Kidney (tissue), 14 donors: ENCODE measurements around the gene NALCN. TPM values are rescaled to one million over a fixed set of nuclear protein-coding genes. Genes with fewer than 3 reads are reported as not detected.

Source experiments
- DNase-seq, 5 donors: peaks; one replicate each; pipeline ENCODE4 v3.0.0-alpha.2; 2013 to 2020
- FAIRE-seq: peaks from 2 replicates; lab custom pipeline; 2012; peaks lifted over from hg19 to GRCh38; lab: Jason Lieb, UNC
- H3K27ac ChIP-seq, 2 donors: one replicate each; pipeline ENCODE4 v1.7.0; 2013; ENCODE audit warnings: low read depth in 2 of 2, low read length in 2 of 2, inconsistent platforms in 1 of 2
- H3K27me3 ChIP-seq: one replicate; pipeline ENCODE4 v1.7.1; 2013; ENCODE audit warnings: low read length, inconsistent platforms; ENCODE audit not compliant: control insufficient read depth, insufficient read depth
- H3K36me3 ChIP-seq, 3 donors: one replicate each; pipeline versions ENCODE4 v1.7.0 to v1.7.1; 2013; ENCODE audit warnings: low read length in 3 of 3, control low read depth in 1 of 3, inconsistent platforms in 1 of 3; ENCODE audit not compliant: insufficient read depth in 3 of 3, control insufficient read depth in 2 of 3
- H3K4me1 ChIP-seq, 3 donors: one replicate each; pipeline versions ENCODE4 v1.7.0 to v1.7.1; 2013; ENCODE audit warnings: low read length in 3 of 3, inconsistent platforms in 1 of 3, low read depth in 1 of 3; ENCODE audit not compliant: control insufficient read depth in 2 of 3, insufficient read depth in 2 of 3
- H3K4me3 ChIP-seq, 3 donors: one replicate each; pipeline versions ENCODE4 v1.7.0 to v1.8.1; 2013; ENCODE audit warnings: low read length in 3 of 3, control low read depth in 1 of 3, inconsistent platforms in 1 of 3
- H3K9ac ChIP-seq, 3 donors: one replicate each; pipeline versions ENCODE4 v1.7.0 to v1.7.1; 2013; ENCODE audit warnings: low read length in 3 of 3, control low read depth in 1 of 3, inconsistent platforms in 1 of 3
- H3K9me3 ChIP-seq, 3 donors: one replicate each; pipeline versions ENCODE4 v1.7.0 to v1.7.1; 2013; ENCODE audit warnings: low read length in 3 of 3, control low read depth in 1 of 3, inconsistent platforms in 1 of 3; ENCODE audit not compliant: control insufficient read depth in 2 of 3, insufficient read depth in 1 of 3
- CTCF ChIP-seq: IDR thresholded peaks from 3 replicates; pipeline ENCODE4 v1.5.1; 2012; ENCODE audit warnings: mild to moderate bottlenecking, moderate library complexity, borderline replicate concordance; ENCODE audit not compliant: insufficient read depth; ENCODE audit errors: extremely low read depth
- intact Hi-C: fragments of 100-400 bp; cut with DNase I; formaldehyde crosslinking; loops from one replicate; pipeline ENCODE4 v1.11.1; 2022
- polyA plus RNA-seq: library from polyadenylated mRNA; stranded (reverse); fragments of 350-450 nt; fragmentation: Illumina TruSeq; extraction: RNeasy Lipid Tissue Mini Kit (QIAGEN cat#74804); gene quantifications from one replicate; pipeline ENCODE4 v1.2.3, GENCODE V29; 2014; ENCODE audit warnings: low read depth, low replicate concordance; ENCODE audit not compliant: insufficient read depth
- total RNA-seq: library from RNA; stranded (reverse); fragmentation: NEBNext Ultra II Directional; extraction: Animal tissue kit (Norgen Biotek cat#: 25700); gene quantifications from one replicate; pipeline ENCODE4 v1.2.1, GENCODE V29; 2021
- donor health status: control.
- donor health status: control.
- donor health status: control.
- donor health status: control.
- donor health status: control.
- donor health status: DM: yes; HTN: yes; CAD: no.
- donor health status: Normal renal cell carcinoma (clear cell type).

NALCN gene
- total and polyA plus RNA-seq, 2 donors from 2014 or later, result 0.43 to 2.4 TPM

- FAIRE-seq (no peak), DNase-seq (no peak)
- Histone ChIP-seq H3K27me3 (no peaks in the 10 kb centered on the region), H3K27ac (no peak overlapping the region), H3K4me1 (no peaks in the 10 kb centered on the region), H3K4me3 (no peak overlapping the region), H3K36me3 (no peaks in the 10 kb centered on the region), H3K9me3 (no peaks in the 10 kb centered on the region), H3K9ac (no peak overlapping the region)
- TF ChIP-seq CTCF, result no peak
- intact Hi-C loops, result no loop called here
Measured at GRCh38 chr13:101109005-101109404, 307.3 kb downstream of the NALCN start.

DNA sequence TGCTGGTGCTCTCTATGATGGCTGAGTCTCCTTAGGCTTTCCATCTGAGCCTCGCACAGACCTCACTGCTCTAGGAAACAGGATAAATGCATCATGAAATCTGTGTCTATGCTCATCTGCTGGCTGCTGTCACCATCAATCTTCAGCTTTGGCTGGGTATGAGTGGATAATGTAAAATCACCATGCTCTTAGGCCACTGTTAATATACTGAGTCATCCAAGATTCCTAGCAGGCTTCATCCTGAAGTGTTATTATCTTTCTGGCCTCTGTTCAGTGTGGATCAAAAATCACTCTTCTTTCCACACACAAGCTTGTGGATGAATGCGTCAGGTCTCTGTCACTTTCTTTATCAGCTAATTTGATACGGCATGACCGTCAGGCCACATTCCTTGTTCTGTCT, 317.4 kb downstream of the NALCN start:
- no peak overlapping the region for H3K27ac ChIP-seq
- H3K9me3 ChIP-seq, result no peaks in the 10 kb centered on the region
- no peak overlapping the region for H3K9ac ChIP-seq
- no peak for TF ChIP-seq CTCF
- H3K27me3 ChIP-seq, result no peaks in the 10 kb centered on the region
- no peaks in the 10 kb centered on the region for H3K36me3 ChIP-seq
- no peak overlapping the region for H3K4me3 ChIP-seq
- no peak for DNase-seq
- intact Hi-C loops, result no loop called here
- FAIRE-seq, result no peak
- no peaks in the 10 kb centered on the region for H3K4me1 ChIP-seq

DNA sequence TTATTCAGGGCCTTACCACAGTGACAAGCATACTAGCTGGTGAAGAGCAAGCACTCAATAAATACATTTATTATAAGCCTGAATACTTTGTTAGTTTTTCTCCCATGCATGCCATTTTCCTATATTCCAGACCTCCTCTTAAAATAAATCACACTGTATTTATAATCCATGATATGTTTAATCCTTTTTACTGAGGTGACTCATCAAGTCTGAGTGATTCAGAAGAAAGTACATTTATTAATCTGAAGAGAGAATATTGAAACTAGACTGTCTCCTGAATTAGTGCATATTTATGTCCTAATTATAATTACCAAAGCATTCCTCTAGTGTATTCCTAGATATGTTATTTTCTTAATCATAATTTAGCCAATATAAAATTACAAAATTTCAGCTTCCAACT, 323.3 kb downstream of the NALCN start:
- intact Hi-C loops, result no loop called here
- DNase-seq, result no peak
- Histone ChIP-seq H3K27ac (no peak overlapping the region), H3K9ac (no peak overlapping the region), H3K27me3 (no peaks in the 10 kb centered on the region), H3K4me1 (no peaks in the 10 kb centered on the region), H3K36me3 (no peaks in the 10 kb centered on the region), H3K4me3 (no peak overlapping the region), H3K9me3 (no peaks in the 10 kb centered on the region)
- TF ChIP-seq CTCF, result no peak
- FAIRE-seq, result no peak

DNA sequence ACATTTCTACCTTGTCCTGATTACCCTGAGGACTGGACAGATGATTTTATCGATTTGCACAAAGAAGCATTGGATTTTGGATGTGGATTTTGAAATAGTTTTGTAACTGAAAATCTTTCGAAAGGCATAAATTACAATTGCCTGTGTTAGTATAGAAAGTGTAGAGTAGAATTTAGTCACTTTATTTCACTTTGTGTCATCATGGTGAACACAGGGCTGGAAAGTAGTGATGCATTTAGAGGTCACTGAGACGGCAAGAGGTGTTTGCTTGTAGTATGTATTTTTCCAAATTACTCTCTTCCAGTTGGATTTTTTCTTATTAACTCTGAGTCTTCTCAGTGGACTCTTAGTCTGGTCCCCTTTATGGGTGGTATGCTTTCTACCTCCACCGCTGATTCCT, 326.0 kb downstream of the NALCN start:
- intact Hi-C loops, result no loop called here
- Histone ChIP-seq H3K27me3 (no peaks in the 10 kb centered on the region), H3K36me3 (no peaks in the 10 kb centered on the region), H3K4me3 (no peak overlapping the region), H3K9ac (no peak overlapping the region), H3K4me1 (no peaks in the 10 kb centered on the region), H3K9me3 (no peaks in the 10 kb centered on the region), H3K27ac (no peak overlapping the region)
- FAIRE-seq, result no peak
- no peak for TF ChIP-seq CTCF
- DNase-seq, result no peak
